SU-DHL-6 (cell line): ENCODE data around the gene NCAPG2.

Experiments
- CTCF ChIP-seq: fragments of 200-600 bp; sonication (generic); IDR thresholded peaks from one replicate; pipeline ENCODE4 v1.5.1; 2017; ENCODE audit warnings: antibody characterized with exemption, mild to moderate bottlenecking, low read length, moderate library complexity; ENCODE audit not compliant: insufficient read depth, poor library complexity, severe bottlenecking
- EZH2phosphoT487 ChIP-seq: fragments of 200-600 bp; sonication (generic), shearing (Covaris generic); conservative IDR thresholded peaks from 2 replicates; pipeline ENCODE4 v1.6.1; 2018; ENCODE audit warnings: mild to moderate bottlenecking, antibody characterized with exemption, low read length, moderate library complexity, mixed read lengths

GRCh38 chr7:158682456-158682855 lies 22.1 kb downstream of the NCAPG2 start:
- TF ChIP-seq CTCF (no peak), EZH2phosphoT487 (no peak)
